ENCODE results near the gene FBRSL1. TPM values are rescaled to one million over a fixed set of nuclear protein-coding genes. Genes with fewer than 3 reads are reported as not detected.

FBRSL1 gene
- total RNA-seq, 1 donor from 2014 or later: 211 TPM

- Mint-ChIP-seq H3K4me1 (ENCODE audit: low read depth, unreplicated experiment) (peaks cover 5% of the 10 kb centered on the region), H3K27me3 (ENCODE audit: unreplicated experiment) (peaks cover 6% of the 10 kb centered on the region), H3K4me3 (ENCODE audit: unreplicated experiment) (no peak overlapping the region), H3K9me3 (ENCODE audit: unreplicated experiment) (peaks cover 3% of the 10 kb centered on the region), H3K27ac (ENCODE audit: unreplicated experiment) (no peak overlapping the region), H3K36me3 (ENCODE audit: unreplicated experiment) (no peaks in the 10 kb centered on the region)
- no peak for DNase-seq
- TF ChIP-seq CTCF (IDR thresholded peaks at IDR 0.05; ENCODE audit: partially characterized antibody, unreplicated experiment): no peak
Measured at GRCh38 chr12:132486576-132486975, 3.4 kb upstream of the FBRSL1 start.

GRCh38 chr12:132487311-132487741 is 2.6 kb upstream of the FBRSL1 start:
- Mint-ChIP-seq H3K27me3 (ENCODE audit: unreplicated experiment) (peaks cover 6% of the 10 kb centered on the region), H3K4me1 (ENCODE audit: low read depth, unreplicated experiment) (peaks cover 6% of the 10 kb centered on the region), H3K27ac (ENCODE audit: unreplicated experiment) (peak overlapping the region; percentile 68), H3K4me3 (ENCODE audit: unreplicated experiment) (no peak overlapping the region), H3K9me3 (ENCODE audit: unreplicated experiment) (peaks cover 3% of the 10 kb centered on the region), H3K36me3 (ENCODE audit: unreplicated experiment) (no peaks in the 10 kb centered on the region)
- TF ChIP-seq CTCF (IDR thresholded peaks at IDR 0.05; ENCODE audit: partially characterized antibody, unreplicated experiment): no peak
- DNase-seq: peak; percentile 14

GRCh38 chr12:132488127-132489077 is 1.5 kb upstream of the FBRSL1 start:
- Mint-ChIP-seq H3K4me3 (ENCODE audit: unreplicated experiment) (peak overlapping the region; percentile 62), H3K9me3 (ENCODE audit: unreplicated experiment) (peaks cover 6% of the 10 kb centered on the region), H3K36me3 (ENCODE audit: unreplicated experiment) (no peaks in the 10 kb centered on the region), H3K27me3 (ENCODE audit: unreplicated experiment) (peaks cover 6% of the 10 kb centered on the region), H3K27ac (ENCODE audit: unreplicated experiment) (peak overlapping the region; percentile 68), H3K4me1 (ENCODE audit: low read depth, unreplicated experiment) (peaks cover 7% of the 10 kb centered on the region)
- no peak for TF ChIP-seq CTCF (IDR thresholded peaks at IDR 0.05; ENCODE audit: partially characterized antibody, unreplicated experiment)
- DNase-seq: no peak

GRCh38 chr12:132489078-132489601 is 811 bp upstream of the FBRSL1 start:
- Mint-ChIP-seq H3K27ac (ENCODE audit: unreplicated experiment) (no peak overlapping the region), H3K4me3 (ENCODE audit: unreplicated experiment) (peak overlapping the region; percentile 62), H3K36me3 (ENCODE audit: unreplicated experiment) (no peaks in the 10 kb centered on the region), H3K4me1 (ENCODE audit: low read depth, unreplicated experiment) (peaks cover 9% of the 10 kb centered on the region), H3K27me3 (ENCODE audit: unreplicated experiment) (peaks cover 6% of the 10 kb centered on the region), H3K9me3 (ENCODE audit: unreplicated experiment) (peaks cover 6% of the 10 kb centered on the region)
- peak; percentile 62 for DNase-seq
- no peak for TF ChIP-seq CTCF (IDR thresholded peaks at IDR 0.05; ENCODE audit: partially characterized antibody, unreplicated experiment)

All from glutamatergic neuron (in vitro differentiated cells).